Karpas-422 (cell line): ENCODE measurements around the gene SIAH3. TPM values are rescaled to one million over a fixed set of nuclear protein-coding genes. Genes with fewer than 3 reads are reported as not detected.

Source experiments
- DNase-seq: peaks from one replicate; pipeline ENCODE4 v3.0.0-alpha.2; 2015
- H2AFZ ChIP-seq: fragments of 200-600 bp; sonication (generic); 2 replicates; pipeline ENCODE4 v1.6.1; 2014; ENCODE audit warnings: antibody characterized with exemption, low read length, mixed read lengths
- H3K27ac ChIP-seq: fragments of 200-600 bp; sonication (generic); 2 replicates; pipeline ENCODE4 v1.5.1; 2014; ENCODE audit warnings: mild to moderate bottlenecking, low read length, moderate library complexity
- H3K27me3 ChIP-seq: fragments of 200-600 bp; sonication (generic); 2 replicates; pipeline ENCODE4 v1.6.1; 2014; ENCODE audit warnings: low read length, mixed read lengths
- H3K36me3 ChIP-seq: fragments of 200-600 bp; sonication (generic); 2 replicates; pipeline ENCODE4 v1.6.1; 2014; ENCODE audit warnings: low read length, mixed read lengths; ENCODE audit not compliant: insufficient read depth
- H3K4me1 ChIP-seq: fragments of 200-600 bp; sonication (generic); 2 replicates; pipeline ENCODE4 v1.6.1; 2014; ENCODE audit warnings: mild to moderate bottlenecking, low read length, mixed read lengths
- H3K4me2 ChIP-seq: fragments of 200-600 bp; sonication (generic); 2 replicates; pipeline ENCODE4 v1.6.1; 2014; ENCODE audit warnings: low read length, low read depth, mild to moderate bottlenecking; ENCODE audit not compliant: poor library complexity, severe bottlenecking
- H3K4me3 ChIP-seq: fragments of 200-600 bp; sonication (generic); 2 replicates; pipeline ENCODE4 v1.5.1; 2014; ENCODE audit warnings: mild to moderate bottlenecking, antibody characterized with exemption, low read length, mixed read lengths
- H3K79me2 ChIP-seq: fragments of 200-600 bp; sonication (generic); 2 replicates; pipeline ENCODE4 v1.6.1; 2014; ENCODE audit warnings: mild to moderate bottlenecking, low read length, mixed read lengths
- H3K9ac ChIP-seq: fragments of 200-600 bp; sonication (generic); 2 replicates; pipeline ENCODE4 v1.6.0; 2014; ENCODE audit warnings: low read length
- H3K9me2 ChIP-seq: fragments of 200-600 bp; sonication (generic), shearing (Covaris generic); replicated peaks from 2 replicates; pipeline ENCODE4 v1.6.0; 2014; ENCODE audit warnings: mild to moderate bottlenecking, low read length, moderate library complexity; ENCODE audit not compliant: insufficient read depth
- H3K9me3 ChIP-seq: fragments of 300-700, 200-600 bp; sonication (generic); 2 replicates; pipeline ENCODE4 v1.6.1; 2014; ENCODE audit warnings: low read length, mixed read lengths
- H4K20me1 ChIP-seq: fragments of 200-600 bp; sonication (generic); 2 replicates; pipeline ENCODE4 v1.6.1; 2014; ENCODE audit warnings: mild to moderate bottlenecking, antibody characterized with exemption, low read length, low read depth; ENCODE audit not compliant: insufficient read depth
- total RNA-seq: library from RNA; depleted of rRNA; stranded (reverse); fragments of >200 nt; shearing (Covaris generic); gene quantifications from 2 replicates; pipeline ENCODE4 v1.2.3, GENCODE V29; 2014; ENCODE audit warnings: low replicate concordance

The SIAH3 gene
- total RNA-seq, 1 experiment from 2014 or later = not detected

DNA sequence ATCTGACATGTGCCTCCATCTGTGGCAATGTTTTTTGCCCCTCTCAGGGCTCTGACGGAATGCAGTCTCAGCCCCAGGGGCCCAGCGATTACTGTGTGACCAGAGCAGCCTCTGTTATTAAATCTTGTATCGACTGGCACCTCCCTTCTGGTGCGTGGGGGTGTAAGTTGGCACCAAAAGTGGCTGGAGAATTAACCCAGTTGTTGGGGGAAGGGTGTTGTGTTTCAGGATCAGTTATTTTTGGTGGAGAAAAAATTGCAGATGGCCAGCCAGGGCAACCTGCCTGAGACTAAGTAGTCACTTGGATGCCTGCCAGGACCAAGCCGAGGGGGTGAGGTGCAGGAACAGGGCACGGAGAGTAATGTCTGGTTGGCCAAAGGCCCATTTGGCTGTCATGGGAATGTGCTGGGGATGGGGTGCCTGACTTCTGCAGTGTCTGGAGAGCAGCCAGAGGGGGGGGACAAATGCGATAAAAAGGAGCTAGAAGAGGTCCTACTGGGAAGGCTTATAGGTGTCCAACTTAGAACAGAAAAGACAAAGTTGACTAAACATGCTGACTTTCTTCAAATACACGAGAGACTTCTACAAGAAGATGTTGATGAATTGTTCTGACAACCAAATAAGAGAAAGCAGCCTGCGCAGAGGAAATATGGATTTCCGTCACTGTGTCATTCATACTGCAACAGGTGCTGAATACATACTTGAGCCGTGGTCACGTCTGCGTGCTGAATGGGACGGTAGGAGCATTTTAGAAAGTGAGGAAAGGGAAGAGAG, 69.8 kb downstream of the SIAH3 start:
- Histone ChIP-seq H4K20me1 (peaks cover 3% of the 10 kb centered on the region; the same call in 1 of the 2 replicates), H3K9ac (no peak overlapping the region), H3K4me3 (peak overlapping the region; percentile 35), H3K36me3 (no peaks in the 10 kb centered on the region), H3K9me3 (no peaks in the 10 kb centered on the region), H3K27me3 (no peaks in the 10 kb centered on the region), H3K4me1 (peaks cover 28% of the 10 kb centered on the region), H3K79me2 (no peaks in the 10 kb centered on the region), H3K4me2 (peak overlapping the region; percentile 56), H3K27ac (peak overlapping the region; percentile 8; the same call in 1 of the 2 replicates), H3K9me2 (no peaks in the 10 kb centered on the region), H2AFZ (no peak overlapping the region)
- DNase-seq = peak; percentile 70

DNA sequence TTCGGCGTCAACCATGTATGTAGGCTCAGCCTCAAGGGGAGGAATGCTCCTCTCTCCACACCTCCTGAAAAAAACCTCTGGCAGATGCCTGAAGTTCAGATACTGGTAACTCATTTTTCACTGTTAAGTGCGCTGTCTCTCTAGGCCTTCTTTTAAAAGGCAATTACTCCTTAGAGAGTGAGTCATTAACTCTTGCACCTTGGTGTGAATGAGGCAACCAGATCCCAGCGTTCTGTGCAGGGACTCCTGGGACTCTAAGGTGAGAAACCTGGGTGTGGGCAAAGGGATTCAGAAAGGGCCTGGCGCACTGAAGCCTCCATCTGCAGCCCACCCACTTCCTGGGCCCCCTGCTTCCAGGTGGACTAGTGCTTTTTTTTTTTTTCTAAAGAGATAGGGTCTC, 71.7 kb downstream of the SIAH3 start:
- no peak for DNase-seq
- H3K27ac ChIP-seq = no peak overlapping the region
- no peak overlapping the region for H3K4me2 ChIP-seq
- no peaks in the 10 kb centered on the region for H3K9me2 ChIP-seq
- no peaks in the 10 kb centered on the region for H3K79me2 ChIP-seq
- H2AFZ ChIP-seq = no peak overlapping the region
- H4K20me1 ChIP-seq = peaks cover 3% of the 10 kb centered on the region; the same call in 1 of the 2 replicates
- peaks cover 38% of the 10 kb centered on the region for H3K4me1 ChIP-seq
- no peaks in the 10 kb centered on the region for H3K27me3 ChIP-seq
- H3K36me3 ChIP-seq = no peaks in the 10 kb centered on the region
- no peaks in the 10 kb centered on the region for H3K9me3 ChIP-seq
- H3K4me3 ChIP-seq = no peak overlapping the region
- H3K9ac ChIP-seq = no peak overlapping the region

DNA sequence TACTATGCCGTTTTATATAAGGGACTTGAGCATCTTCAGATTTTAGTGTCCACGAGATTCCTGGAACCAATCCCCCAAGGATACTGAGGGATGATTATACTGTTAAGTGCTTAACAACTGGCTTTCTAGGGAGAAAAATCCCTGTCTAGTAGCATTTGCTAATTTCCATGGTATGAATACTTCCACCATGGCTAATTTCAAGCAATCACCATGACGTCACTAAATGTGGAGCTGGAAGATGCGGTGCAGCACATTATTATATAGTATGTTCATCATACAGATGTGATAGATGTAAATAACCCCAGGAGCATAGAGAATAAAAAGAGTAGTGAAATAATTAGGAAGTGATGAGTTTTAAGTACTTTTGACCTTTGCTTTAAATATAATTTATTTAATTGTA, 72.7 kb downstream of the SIAH3 start:
- Histone ChIP-seq H3K9me2 (no peaks in the 10 kb centered on the region), H3K27me3 (no peaks in the 10 kb centered on the region), H4K20me1 (peaks cover 3% of the 10 kb centered on the region; the same call in 1 of the 2 replicates), H3K9me3 (no peaks in the 10 kb centered on the region), H3K4me1 (peaks cover 38% of the 10 kb centered on the region), H3K4me2 (no peak overlapping the region), H3K36me3 (no peaks in the 10 kb centered on the region), H2AFZ (no peak overlapping the region), H3K79me2 (no peaks in the 10 kb centered on the region), H3K4me3 (no peak overlapping the region), H3K27ac (no peak overlapping the region), H3K9ac (no peak overlapping the region)
- no peak for DNase-seq

DNA sequence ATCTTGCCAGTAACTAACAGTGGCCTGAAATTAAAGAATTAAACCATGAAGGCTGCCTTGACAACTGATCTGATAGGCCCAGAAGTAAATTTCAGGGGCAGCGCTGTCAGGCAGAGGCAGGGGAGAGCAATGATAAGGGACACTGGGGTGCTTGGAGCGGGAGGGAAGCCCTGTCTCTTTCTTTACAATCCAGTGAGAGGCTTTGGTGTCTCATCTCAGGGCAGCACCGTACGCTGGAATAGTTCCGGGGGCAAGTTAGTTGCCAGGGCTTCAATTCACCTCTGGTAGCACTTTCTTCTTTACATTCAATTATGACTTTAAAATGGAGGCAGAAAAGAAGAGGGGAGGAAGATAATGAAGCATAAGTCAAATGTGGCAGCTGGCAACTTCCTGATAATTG, 74.8 kb downstream of the SIAH3 start:
- Histone ChIP-seq H4K20me1 (no peaks in the 10 kb centered on the region), H2AFZ (no peak overlapping the region), H3K9me2 (no peaks in the 10 kb centered on the region), H3K79me2 (no peaks in the 10 kb centered on the region), H3K27me3 (no peaks in the 10 kb centered on the region), H3K4me3 (no peak overlapping the region), H3K4me2 (no peak overlapping the region), H3K9ac (no peak overlapping the region), H3K36me3 (no peaks in the 10 kb centered on the region), H3K27ac (no peak overlapping the region), H3K4me1 (peaks cover 22% of the 10 kb centered on the region), H3K9me3 (no peaks in the 10 kb centered on the region)
- DNase-seq = no peak

DNA sequence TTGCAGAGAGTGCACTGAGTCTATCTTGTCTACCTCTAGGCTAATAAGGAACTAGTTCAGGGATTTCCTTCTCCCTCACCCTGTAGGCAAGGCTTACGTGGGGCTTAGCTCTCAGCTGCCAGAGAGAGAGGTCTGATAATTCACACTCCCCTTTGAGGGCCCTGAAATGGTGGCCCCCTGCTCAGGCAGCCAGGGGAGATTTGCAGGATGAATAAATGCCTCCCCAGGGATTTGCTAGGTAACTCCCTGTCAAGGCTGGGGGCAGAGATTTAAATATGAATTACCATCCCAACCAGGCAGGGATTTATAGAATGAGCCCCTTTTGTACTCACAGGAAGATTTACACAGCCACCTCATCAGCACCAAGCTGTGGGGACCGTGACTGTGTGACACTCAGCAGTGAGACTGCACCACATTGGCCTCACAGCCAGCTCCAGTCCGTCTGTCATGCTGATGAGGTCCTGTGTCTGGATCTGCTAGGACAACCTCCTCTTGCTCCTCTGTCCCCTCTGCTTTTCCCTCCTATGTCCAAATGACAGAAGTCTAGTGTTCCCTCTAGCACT, 76.1 kb downstream of the SIAH3 start:
- no peak for DNase-seq
- no peaks in the 10 kb centered on the region for H3K9me2 ChIP-seq

DNA sequence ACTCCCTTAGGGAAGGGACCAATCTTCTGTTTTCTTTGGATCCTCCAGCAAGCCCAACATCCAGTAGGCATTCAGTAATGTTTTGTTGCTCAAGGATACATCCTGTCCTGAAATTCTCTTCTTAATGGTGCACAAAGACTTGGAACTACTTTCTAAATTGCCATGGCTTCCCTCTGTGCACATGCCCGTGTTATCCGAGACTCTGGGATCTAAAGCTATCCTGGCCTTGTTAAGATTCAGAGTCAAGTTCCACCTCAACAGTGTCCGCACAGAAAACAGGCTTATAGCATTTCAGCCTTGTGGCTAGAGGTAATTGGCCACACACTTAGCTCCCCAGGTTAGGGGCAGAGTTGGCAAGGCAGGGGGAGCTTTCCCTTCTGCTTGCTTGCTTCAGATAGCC, 77.6 kb downstream of the SIAH3 start:
- H3K36me3 ChIP-seq = no peaks in the 10 kb centered on the region
- no peaks in the 10 kb centered on the region for H3K79me2 ChIP-seq
- no peak overlapping the region for H3K27ac ChIP-seq
- H3K4me1 ChIP-seq = peaks cover 23% of the 10 kb centered on the region
- no peak for DNase-seq
- no peaks in the 10 kb centered on the region for H3K27me3 ChIP-seq
- H3K4me2 ChIP-seq = no peak overlapping the region
- no peak overlapping the region for H2AFZ ChIP-seq
- H3K4me3 ChIP-seq = no peak overlapping the region
- H3K9me2 ChIP-seq = no peaks in the 10 kb centered on the region
- no peaks in the 10 kb centered on the region for H4K20me1 ChIP-seq
- no peak overlapping the region for H3K9ac ChIP-seq
- H3K9me3 ChIP-seq = no peaks in the 10 kb centered on the region

More for the DNA sequence above, 76.1 kb downstream of the SIAH3 start:
- no peak overlapping the region for H3K4me3 ChIP-seq
- no peak overlapping the region for H3K9ac ChIP-seq
- H3K27me3 ChIP-seq = no peaks in the 10 kb centered on the region
- H3K79me2 ChIP-seq = no peaks in the 10 kb centered on the region
- no peaks in the 10 kb centered on the region for H3K9me3 ChIP-seq
- no peak overlapping the region for H3K27ac ChIP-seq
- no peak overlapping the region for H2AFZ ChIP-seq
- no peaks in the 10 kb centered on the region for H3K36me3 ChIP-seq
- H3K4me1 ChIP-seq = peaks cover 10% of the 10 kb centered on the region
- H3K4me2 ChIP-seq = no peak overlapping the region
- no peaks in the 10 kb centered on the region for H4K20me1 ChIP-seq

DNA sequence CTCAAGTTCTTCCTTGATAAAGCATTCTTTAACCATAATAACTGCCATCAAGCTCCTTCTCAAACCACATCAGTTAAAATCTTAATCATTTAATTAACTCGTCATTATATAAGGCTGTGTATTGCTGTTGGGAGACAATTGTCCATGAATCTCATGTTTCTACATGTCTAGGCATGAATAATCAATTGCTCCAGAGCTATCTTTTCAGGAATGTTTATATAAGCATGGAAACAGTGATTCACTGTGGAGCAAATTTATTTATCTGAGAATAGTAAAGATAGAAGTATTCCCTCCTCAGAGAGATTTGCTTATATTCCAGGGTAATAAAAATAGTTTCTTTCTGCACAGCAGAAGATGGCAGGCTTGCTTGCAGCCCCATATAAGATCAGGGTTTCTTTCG, 78.3 kb downstream of the SIAH3 start:
- H3K4me2 ChIP-seq = no peak overlapping the region
- peaks cover 30% of the 10 kb centered on the region for H3K4me1 ChIP-seq
- no peaks in the 10 kb centered on the region for H3K9me3 ChIP-seq
- no peaks in the 10 kb centered on the region for H3K27me3 ChIP-seq
- no peak for DNase-seq
- H3K36me3 ChIP-seq = no peaks in the 10 kb centered on the region
- no peak overlapping the region for H3K9ac ChIP-seq
- H3K27ac ChIP-seq = no peak overlapping the region
- H2AFZ ChIP-seq = no peak overlapping the region
- no peaks in the 10 kb centered on the region for H3K9me2 ChIP-seq
- no peak overlapping the region for H3K4me3 ChIP-seq
- H3K79me2 ChIP-seq = no peaks in the 10 kb centered on the region
- H4K20me1 ChIP-seq = no peaks in the 10 kb centered on the region

DNA sequence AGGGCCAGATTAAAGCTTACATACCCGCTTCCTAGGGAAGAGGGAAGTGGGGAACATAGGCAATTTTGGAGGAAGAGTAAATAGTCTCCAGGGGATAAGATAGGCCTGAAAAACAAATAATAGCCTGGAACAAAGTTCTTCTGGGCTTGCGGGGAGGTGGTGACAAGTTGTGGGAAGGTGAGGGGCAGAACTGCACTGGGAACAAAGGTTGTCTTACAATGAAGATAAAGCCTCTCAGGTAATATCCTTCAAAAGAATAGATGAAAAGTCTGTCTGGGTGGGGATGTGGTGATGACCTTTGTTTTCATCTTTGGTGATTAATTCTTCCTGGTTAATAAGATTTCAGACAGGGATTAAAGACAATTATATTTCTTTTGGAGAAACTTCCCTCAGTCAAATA, 80.7 kb downstream of the SIAH3 start:
- no peak overlapping the region for H3K4me2 ChIP-seq
- no peak overlapping the region for H3K9ac ChIP-seq
- H3K27ac ChIP-seq = no peak overlapping the region
- peaks cover 29% of the 10 kb centered on the region for H3K4me1 ChIP-seq
- no peaks in the 10 kb centered on the region for H4K20me1 ChIP-seq
- no peaks in the 10 kb centered on the region for H3K9me2 ChIP-seq
- H2AFZ ChIP-seq = no peak overlapping the region
- no peaks in the 10 kb centered on the region for H3K27me3 ChIP-seq
- H3K9me3 ChIP-seq = no peaks in the 10 kb centered on the region
- no peaks in the 10 kb centered on the region for H3K79me2 ChIP-seq
- no peak overlapping the region for H3K4me3 ChIP-seq
- DNase-seq = no peak
- no peaks in the 10 kb centered on the region for H3K36me3 ChIP-seq
